Measurements from ENCODE around the gene ADRA1B.

The ADRA1B gene

GRCh38 chr5:159928122-159928909 is 12.0 kb downstream of the ADRA1B start:
- peak; percentile 85 for DNase-seq (ENCODE audit: low spot score)

GRCh38 chr5:159929176-159929575 is 12.9 kb downstream of the ADRA1B start:
- DNase-seq (ENCODE audit: low spot score) = no peak

GRCh38 chr5:159933531-159934485 is 17.5 kb downstream of the ADRA1B start:
- DNase-seq (ENCODE audit: low spot score) = no peak

- DNase-seq (ENCODE audit: low spot score) = no peak
These were observed 19.7 kb downstream of the ADRA1B start for GRCh38 chr5:159935946-159936345.

- DNase-seq (ENCODE audit: low spot score) = no peak
These were observed 20.5 kb downstream of the ADRA1B start for GRCh38 chr5:159936686-159937329.

- DNase-seq (ENCODE audit: low spot score) = no peak
These were observed 21.3 kb downstream of the ADRA1B start for GRCh38 chr5:159937580-159937979.

- DNase-seq (ENCODE audit: low spot score) = no peak
These were observed 27.0 kb downstream of the ADRA1B start for GRCh38 chr5:159943326-159943725.

- DNase-seq (ENCODE audit: low spot score) = no peak
These were observed 27.8 kb downstream of the ADRA1B start for GRCh38 chr5:159944056-159944600.

- no peak for DNase-seq (ENCODE audit: low spot score)
These were observed 29.1 kb downstream of the ADRA1B start for GRCh38 chr5:159945359-159945758.

- no peak for DNase-seq (ENCODE audit: low spot score)
These were observed 31.6 kb downstream of the ADRA1B start for GRCh38 chr5:159947708-159948358.

GRCh38 chr5:159951387-159951786 is 35.1 kb downstream of the ADRA1B start:
- no peak for DNase-seq (ENCODE audit: low spot score)

- no peak for DNase-seq (ENCODE audit: low spot score)
These were observed 35.6 kb downstream of the ADRA1B start for GRCh38 chr5:159951834-159952233.

- no peak for DNase-seq (ENCODE audit: low spot score)
These were observed 37.3 kb downstream of the ADRA1B start for GRCh38 chr5:159953609-159954008.

GRCh38 chr5:159955056-159955624 is 38.9 kb downstream of the ADRA1B start:
- DNase-seq (ENCODE audit: low spot score) = no peak

- no peak for DNase-seq (ENCODE audit: low spot score)
These were observed 39.8 kb downstream of the ADRA1B start for GRCh38 chr5:159956074-159956473.

- no peak for DNase-seq (ENCODE audit: low spot score)
These were observed 45.2 kb downstream of the ADRA1B start for GRCh38 chr5:159961176-159962160.

GRCh38 chr5:159962214-159962613 is 45.9 kb downstream of the ADRA1B start:
- no peak for DNase-seq (ENCODE audit: low spot score)

GRCh38 chr5:159963935-159964334 is 47.7 kb downstream of the ADRA1B start:
- no peak for DNase-seq (ENCODE audit: low spot score)

- peak; percentile 78 for DNase-seq (ENCODE audit: low spot score)
These were observed 49.0 kb downstream of the ADRA1B start for GRCh38 chr5:159965031-159965837.

Data from hepatic stellate cell (primary cell).